ENCODE measurements around the gene MEGF11.

- TF ChIP-seq YY1 (IDR thresholded peaks at IDR 0.05; ENCODE audit: insufficient read depth, insufficient read length) (no peak), ZNF274 (IDR thresholded peaks at IDR 0.05; ENCODE audit: low read depth, low read length) (no peak), SUZ12 (IDR thresholded peaks at IDR 0.05; ENCODE audit: extremely low read depth, insufficient read depth, insufficient read length) (no peak)
Measured at GRCh38 chr15:66216806-66217205, 36.7 kb downstream of the MEGF11 start.
